SU-DHL-6 (cell line): ENCODE data around the gene MNT.

Source experiments
- H2AFZ ChIP-seq: fragments of 200-600 bp; sonication (generic); 2 replicates; pipeline ENCODE4 v1.6.1; 2014; ENCODE audit warnings: low read depth, mild to moderate bottlenecking, moderate library complexity, mixed read lengths, antibody characterized with exemption, low read length; ENCODE audit not compliant: severe bottlenecking
- H3F3A ChIP-seq: fragments of 200-600 bp; shearing (Covaris generic); 2 replicates; pipeline ENCODE4 v1.6.0; 2016; ENCODE audit warnings: antibody characterized with exemption, mild to moderate bottlenecking; ENCODE audit not compliant: insufficient read depth
- H3K27ac ChIP-seq: fragments of 200-600 bp; sonication (generic); 2 replicates; pipeline ENCODE4 v1.5.1; 2016; ENCODE audit warnings: low read depth, mild to moderate bottlenecking, low read length, moderate library complexity, mixed read lengths
- H3K27me3 ChIP-seq: fragments of 200-600 bp; sonication (generic), shearing (Covaris generic); 2 replicates; pipeline ENCODE4 v1.6.0; 2014; ENCODE audit warnings: mild to moderate bottlenecking, low read length
- H3K36me3 ChIP-seq: fragments of 200-600 bp; sonication (generic); 2 replicates; pipeline ENCODE4 v1.6.1; 2014; ENCODE audit warnings: mild to moderate bottlenecking, low read length, mixed read lengths
- H3K4me2 ChIP-seq: fragments of 300-600, 200-600 bp; shearing (Covaris generic), sonication (generic); 2 replicates; pipeline ENCODE4 v1.6.0; 2014; ENCODE audit warnings: low read length, low read depth, mild to moderate bottlenecking; ENCODE audit not compliant: poor library complexity, severe bottlenecking
- H3K4me3 ChIP-seq: fragments of 200-600 bp; sonication (generic); 2 replicates; pipeline ENCODE4 v1.5.1; 2014; ENCODE audit warnings: antibody characterized with exemption, low read length, mild to moderate bottlenecking, mixed read lengths; ENCODE audit not compliant: insufficient read depth, poor library complexity, severe bottlenecking
- H3K79me2 ChIP-seq: fragments of 200-600 bp; sonication (generic); 2 replicates; pipeline ENCODE4 v1.6.1; 2014; ENCODE audit warnings: mild to moderate bottlenecking, low read length, moderate library complexity; ENCODE audit not compliant: insufficient read depth
- H3K9ac ChIP-seq: fragments of 200-600 bp; sonication (generic); 2 replicates; pipeline ENCODE4 v1.7.0; 2014; ENCODE audit warnings: mild to moderate bottlenecking, low read length
- H3K9me2 ChIP-seq: fragments of 200-600 bp; sonication (generic); replicated peaks from 2 replicates; pipeline ENCODE4 v1.6.1; 2014; ENCODE audit warnings: low read length; ENCODE audit not compliant: insufficient read depth
- H3K9me3 ChIP-seq: fragments of 200-600 bp; sonication (generic); 2 replicates; pipeline ENCODE4 v1.6.1; 2014; ENCODE audit warnings: low read length, mixed read lengths; ENCODE audit not compliant: insufficient read depth
- H4K20me1 ChIP-seq: fragments of 200-600 bp; sonication (generic); 2 replicates; pipeline ENCODE4 v1.6.1; 2014; ENCODE audit warnings: low read depth, mild to moderate bottlenecking, antibody characterized with exemption, low read length, moderate library complexity, mixed read lengths
- EZH2phosphoT487 ChIP-seq: fragments of 200-600 bp; sonication (generic), shearing (Covaris generic); conservative IDR thresholded peaks from 2 replicates; pipeline ENCODE4 v1.6.1; 2018; ENCODE audit warnings: mild to moderate bottlenecking, antibody characterized with exemption, low read length, moderate library complexity, mixed read lengths
- TF ChIP-seq, protein P1 (sequence below): fragments of 200-600 bp; sonication (generic); IDR thresholded peaks from one replicate; pipeline ENCODE4 v1.5.1; 2017; ENCODE audit warnings: antibody characterized with exemption, mild to moderate bottlenecking, low read length, moderate library complexity; ENCODE audit not compliant: insufficient read depth, poor library complexity, severe bottlenecking

Gene MNT

DNA sequence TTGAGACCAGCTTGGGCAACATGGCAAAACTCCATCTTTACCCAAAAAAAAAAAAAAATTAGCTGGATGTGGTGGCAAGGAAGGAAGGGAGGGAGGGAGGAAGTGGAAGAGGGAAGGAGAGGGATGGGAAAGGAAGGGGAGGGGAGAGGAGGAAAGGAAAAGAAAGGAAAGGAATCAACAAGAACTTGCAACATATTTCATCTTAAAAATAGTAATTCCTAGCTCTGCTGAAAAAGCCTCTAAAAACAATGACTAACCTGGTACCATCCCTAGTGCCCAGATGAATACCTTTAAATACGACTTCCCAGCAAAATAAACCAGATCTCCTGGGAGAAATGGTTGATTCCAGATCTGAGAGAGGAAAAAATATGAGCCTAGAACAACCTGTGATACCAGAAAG lies 27.1 kb upstream of the MNT start:
- no peaks in the 10 kb centered on the region for H3K9me3 ChIP-seq
- H3K79me2 ChIP-seq: no peaks in the 10 kb centered on the region
- no peak overlapping the region for H3K4me2 ChIP-seq
- H3K9me2 ChIP-seq: no peaks in the 10 kb centered on the region
- H3K27me3 ChIP-seq: no peaks in the 10 kb centered on the region
- H3K4me3 ChIP-seq: no peak overlapping the region
- H4K20me1 ChIP-seq: no peaks in the 10 kb centered on the region
- H3K9ac ChIP-seq: no peak overlapping the region
- no peak for TF ChIP-seq EZH2phosphoT487
- TF ChIP-seq, protein P1, sequence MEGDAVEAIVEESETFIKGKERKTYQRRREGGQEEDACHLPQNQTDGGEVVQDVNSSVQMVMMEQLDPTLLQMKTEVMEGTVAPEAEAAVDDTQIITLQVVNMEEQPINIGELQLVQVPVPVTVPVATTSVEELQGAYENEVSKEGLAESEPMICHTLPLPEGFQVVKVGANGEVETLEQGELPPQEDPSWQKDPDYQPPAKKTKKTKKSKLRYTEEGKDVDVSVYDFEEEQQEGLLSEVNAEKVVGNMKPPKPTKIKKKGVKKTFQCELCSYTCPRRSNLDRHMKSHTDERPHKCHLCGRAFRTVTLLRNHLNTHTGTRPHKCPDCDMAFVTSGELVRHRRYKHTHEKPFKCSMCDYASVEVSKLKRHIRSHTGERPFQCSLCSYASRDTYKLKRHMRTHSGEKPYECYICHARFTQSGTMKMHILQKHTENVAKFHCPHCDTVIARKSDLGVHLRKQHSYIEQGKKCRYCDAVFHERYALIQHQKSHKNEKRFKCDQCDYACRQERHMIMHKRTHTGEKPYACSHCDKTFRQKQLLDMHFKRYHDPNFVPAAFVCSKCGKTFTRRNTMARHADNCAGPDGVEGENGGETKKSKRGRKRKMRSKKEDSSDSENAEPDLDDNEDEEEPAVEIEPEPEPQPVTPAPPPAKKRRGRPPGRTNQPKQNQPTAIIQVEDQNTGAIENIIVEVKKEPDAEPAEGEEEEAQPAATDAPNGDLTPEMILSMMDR: no peak
- H3F3A ChIP-seq: no peaks in the 10 kb centered on the region
- no peak overlapping the region for H3K27ac ChIP-seq
- H2AFZ ChIP-seq: no peak overlapping the region
- H3K36me3 ChIP-seq: peaks cover 3% of the 10 kb centered on the region; the same call in 1 of the 2 replicates

DNA sequence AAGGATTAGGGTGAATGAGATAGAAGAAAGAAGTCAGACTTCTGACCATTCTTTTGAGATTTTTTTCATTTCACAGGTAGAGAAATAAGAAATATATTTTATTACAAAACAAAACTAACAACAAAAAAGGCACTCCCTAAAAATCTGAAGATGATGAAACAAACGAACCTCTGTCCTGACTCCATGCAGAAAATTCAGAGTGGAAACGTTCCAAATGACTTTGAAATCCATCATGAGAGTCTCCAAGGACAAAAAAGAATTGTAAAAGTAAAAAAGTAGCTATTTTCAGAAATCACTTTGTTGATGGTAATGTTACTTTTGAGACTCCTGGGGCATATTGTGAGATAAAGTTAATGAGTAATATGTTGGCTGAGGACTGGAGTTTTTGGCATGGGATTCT lies 26.4 kb upstream of the MNT start:
- Histone ChIP-seq H3K79me2 (no peaks in the 10 kb centered on the region), H2AFZ (no peak overlapping the region), H3K9me3 (no peaks in the 10 kb centered on the region), H3K9me2 (no peaks in the 10 kb centered on the region), H4K20me1 (no peaks in the 10 kb centered on the region), H3F3A (no peaks in the 10 kb centered on the region), H3K9ac (no peak overlapping the region), H3K4me2 (no peak overlapping the region), H3K4me3 (no peak overlapping the region), H3K36me3 (peaks cover 3% of the 10 kb centered on the region; the same call in 1 of the 2 replicates), H3K27me3 (no peaks in the 10 kb centered on the region), H3K27ac (no peak overlapping the region)
- TF ChIP-seq, protein P1: no peak
- TF ChIP-seq EZH2phosphoT487: no peak

DNA sequence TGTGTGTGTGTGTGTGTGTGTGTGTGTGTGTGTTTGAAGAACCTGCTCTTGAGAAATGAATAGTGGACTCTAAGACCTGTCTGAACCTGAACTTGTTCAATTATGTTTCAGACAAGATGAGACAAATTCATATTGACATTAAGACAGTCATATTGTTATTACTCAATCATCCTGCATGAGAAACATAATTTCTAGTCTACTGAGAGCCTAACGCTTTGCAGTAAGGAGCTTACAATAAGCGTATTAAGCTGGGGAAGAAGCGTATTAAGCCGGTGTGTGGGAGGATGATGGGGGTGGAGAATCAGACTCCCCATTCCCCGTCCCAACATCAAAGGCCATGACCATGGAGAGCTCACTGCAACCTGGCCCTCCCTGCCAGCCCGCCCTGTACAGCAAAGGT lies 22.4 kb upstream of the MNT start:
- H3K36me3 ChIP-seq: peaks cover 3% of the 10 kb centered on the region; the same call in 1 of the 2 replicates
- no peaks in the 10 kb centered on the region for H3K9me2 ChIP-seq
- H3F3A ChIP-seq: no peaks in the 10 kb centered on the region
- no peaks in the 10 kb centered on the region for H3K9me3 ChIP-seq
- H2AFZ ChIP-seq: no peak overlapping the region
- no peak overlapping the region for H3K9ac ChIP-seq
- H3K79me2 ChIP-seq: no peaks in the 10 kb centered on the region
- TF ChIP-seq, protein P1: no peak
- TF ChIP-seq EZH2phosphoT487: no peak
- H3K4me3 ChIP-seq: no peak overlapping the region
- H3K27me3 ChIP-seq: no peaks in the 10 kb centered on the region
- H3K27ac ChIP-seq: no peak overlapping the region
- H3K4me2 ChIP-seq: no peak overlapping the region
- no peaks in the 10 kb centered on the region for H4K20me1 ChIP-seq
